Measurements from ENCODE around the gene LETM1.

The LETM1 gene

DNA sequence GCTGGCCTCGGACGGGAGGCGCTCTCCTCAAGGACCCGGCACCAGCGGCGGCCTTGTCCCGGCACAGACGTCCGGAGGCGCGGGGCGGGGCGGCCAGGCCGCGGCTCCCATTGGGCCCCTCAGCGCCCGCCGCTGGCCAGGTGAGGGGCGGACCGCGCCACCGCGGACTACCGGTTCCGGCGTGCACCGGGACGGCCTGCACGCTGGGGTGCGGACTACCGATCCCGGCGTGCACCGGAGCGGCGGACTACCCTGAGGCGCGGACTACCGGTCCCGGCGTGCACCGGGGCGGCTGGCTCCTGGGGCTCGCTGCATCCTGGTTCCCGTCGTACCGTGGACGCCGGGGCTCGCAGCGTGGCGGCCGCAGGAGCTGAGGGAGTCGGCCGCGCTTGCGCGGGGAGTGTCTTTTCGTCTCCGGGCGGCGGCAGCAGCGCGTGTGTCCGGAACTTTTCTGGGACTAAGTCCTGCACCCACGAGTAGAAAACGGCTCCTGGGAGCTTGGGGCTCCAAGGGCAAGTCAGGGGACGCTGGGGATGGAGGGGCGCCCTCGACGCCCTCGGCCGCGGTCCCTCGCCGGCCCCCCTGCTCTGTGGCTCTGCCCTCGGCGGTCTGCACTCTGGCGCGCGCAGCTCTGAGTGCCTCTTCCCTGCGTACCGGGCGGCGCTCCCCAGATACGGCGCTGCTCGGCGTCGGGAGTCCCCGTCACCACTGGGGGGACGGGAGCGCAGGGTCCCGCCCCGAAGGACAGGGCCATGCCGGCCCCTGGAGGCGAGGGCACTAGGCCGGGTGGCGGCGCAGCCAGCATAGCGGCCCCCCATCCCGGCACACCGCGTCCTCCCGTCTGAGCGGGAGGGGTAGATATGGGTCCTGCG lies at the start of gene LETM1:
LETM1 (minus strand) TSS at position 86 of the 872 bp plus-strand sequence. CDS start 206 bp downstream, outside the sequence.
- Histone ChIP-seq H3K9me3 (ENCODE audit: low read length) (no peaks in the 10 kb centered on the region), H3K36me3 (ENCODE audit: insufficient read depth, low read length) (peaks cover 11% of the 10 kb centered on the region), H3K4me1 (ENCODE audit: insufficient read depth, low read length) (peaks cover 37% of the 10 kb centered on the region), H3K27me3 (ENCODE audit: insufficient read depth, low read length) (no peaks in the 10 kb centered on the region), H2AFZ (ENCODE audit: low read depth, low read length) (peak within 1 kb of the TSS; percentile 54), H3K4me3 (ENCODE audit: low read length) (peak within 1 kb of the TSS; percentile 76)

- H2AFZ ChIP-seq (ENCODE audit: low read depth, low read length), result no peak overlapping the region
- H3K36me3 ChIP-seq (ENCODE audit: insufficient read depth, low read length), result peaks cover 76% of the 10 kb centered on the region
- no peaks in the 10 kb centered on the region for H3K27me3 ChIP-seq (ENCODE audit: insufficient read depth, low read length)
- no peak overlapping the region for H3K4me3 ChIP-seq (ENCODE audit: low read length)
- H3K4me1 ChIP-seq (ENCODE audit: insufficient read depth, low read length), result peaks cover 8% of the 10 kb centered on the region
- no peaks in the 10 kb centered on the region for H3K9me3 ChIP-seq (ENCODE audit: low read length)
Observed at GRCh38 chr4:1904042-1904441, 48.1 kb upstream of the LETM1 start.

DNA sequence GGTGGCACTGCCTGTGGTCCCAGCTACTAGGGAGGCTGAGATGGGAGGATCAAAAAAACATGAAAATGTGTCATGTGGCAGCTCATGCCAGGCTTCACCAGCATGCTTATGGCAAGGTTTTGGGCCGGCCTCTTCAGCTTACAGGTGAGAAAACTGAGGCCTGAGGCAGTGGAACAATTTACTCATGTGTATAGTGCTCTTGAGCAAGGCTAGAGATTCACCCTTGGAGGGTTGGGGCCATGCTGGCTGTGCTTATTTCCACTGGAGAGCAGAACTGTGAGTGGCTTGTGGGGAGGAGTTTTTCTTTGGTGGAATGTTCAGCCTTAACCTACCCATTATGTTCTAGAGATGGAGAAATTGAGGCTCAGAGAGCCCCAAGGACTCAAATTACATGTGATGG lies 47.1 kb upstream of the LETM1 start:
- Histone ChIP-seq H3K36me3 (ENCODE audit: insufficient read depth, low read length) (peaks cover 67% of the 10 kb centered on the region), H3K4me3 (ENCODE audit: low read length) (no peak overlapping the region), H2AFZ (ENCODE audit: low read depth, low read length) (no peak overlapping the region), H3K27me3 (ENCODE audit: insufficient read depth, low read length) (no peaks in the 10 kb centered on the region), H3K9me3 (ENCODE audit: low read length) (no peaks in the 10 kb centered on the region), H3K4me1 (ENCODE audit: insufficient read depth, low read length) (peaks cover 11% of the 10 kb centered on the region)

GRCh38 chr4:1902243-1902642 lies 46.3 kb upstream of the LETM1 start:
- H3K36me3 ChIP-seq (ENCODE audit: insufficient read depth, low read length), result peaks cover 63% of the 10 kb centered on the region
- no peak overlapping the region for H2AFZ ChIP-seq (ENCODE audit: low read depth, low read length)
- no peaks in the 10 kb centered on the region for H3K9me3 ChIP-seq (ENCODE audit: low read length)
- H3K27me3 ChIP-seq (ENCODE audit: insufficient read depth, low read length), result no peaks in the 10 kb centered on the region
- H3K4me3 ChIP-seq (ENCODE audit: low read length), result no peak overlapping the region
- peaks cover 11% of the 10 kb centered on the region for H3K4me1 ChIP-seq (ENCODE audit: insufficient read depth, low read length)

- Histone ChIP-seq H3K36me3 (ENCODE audit: insufficient read depth, low read length) (peaks cover 57% of the 10 kb centered on the region), H3K4me1 (ENCODE audit: insufficient read depth, low read length) (peaks cover 11% of the 10 kb centered on the region), H3K9me3 (ENCODE audit: low read length) (no peaks in the 10 kb centered on the region), H2AFZ (ENCODE audit: low read depth, low read length) (no peak overlapping the region), H3K4me3 (ENCODE audit: low read length) (no peak overlapping the region), H3K27me3 (ENCODE audit: insufficient read depth, low read length) (no peaks in the 10 kb centered on the region)
Observed at GRCh38 chr4:1901127-1901526, 45.2 kb upstream of the LETM1 start.

- H3K9me3 ChIP-seq (ENCODE audit: low read length), result no peaks in the 10 kb centered on the region
- H3K4me1 ChIP-seq (ENCODE audit: insufficient read depth, low read length), result peaks cover 11% of the 10 kb centered on the region
- no peaks in the 10 kb centered on the region for H3K27me3 ChIP-seq (ENCODE audit: insufficient read depth, low read length)
- no peak overlapping the region for H2AFZ ChIP-seq (ENCODE audit: low read depth, low read length)
- peaks cover 54% of the 10 kb centered on the region for H3K36me3 ChIP-seq (ENCODE audit: insufficient read depth, low read length)
- H3K4me3 ChIP-seq (ENCODE audit: low read length), result no peak overlapping the region
Observed at GRCh38 chr4:1900624-1901023, 44.7 kb upstream of the LETM1 start.

DNA sequence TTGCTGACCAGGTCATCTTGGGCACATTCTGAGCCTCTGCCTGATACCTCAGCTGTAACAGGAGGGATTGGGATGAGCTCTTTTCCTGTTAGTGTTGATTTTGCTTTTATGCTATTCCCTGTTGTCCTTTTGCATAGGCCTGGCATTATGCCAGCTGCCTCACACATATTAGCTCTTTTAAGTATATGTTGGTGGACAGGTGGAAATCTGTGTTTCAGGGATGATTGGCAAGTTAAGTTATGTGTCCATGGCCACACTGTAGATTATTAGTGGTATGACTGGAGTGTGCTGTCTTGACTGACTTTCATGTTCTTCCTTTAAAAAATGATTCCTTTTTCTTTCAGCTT lies 44.1 kb upstream of the LETM1 start:
- no peak overlapping the region for H3K4me3 ChIP-seq (ENCODE audit: low read length)
- no peak overlapping the region for H2AFZ ChIP-seq (ENCODE audit: low read depth, low read length)
- H3K36me3 ChIP-seq (ENCODE audit: insufficient read depth, low read length), result peaks cover 53% of the 10 kb centered on the region
- no peaks in the 10 kb centered on the region for H3K27me3 ChIP-seq (ENCODE audit: insufficient read depth, low read length)
- peaks cover 11% of the 10 kb centered on the region for H3K4me1 ChIP-seq (ENCODE audit: insufficient read depth, low read length)
- H3K9me3 ChIP-seq (ENCODE audit: low read length), result no peaks in the 10 kb centered on the region

GRCh38 chr4:1899149-1900086 lies 43.5 kb upstream of the LETM1 start:
- Histone ChIP-seq H3K4me1 (ENCODE audit: insufficient read depth, low read length) (peaks cover 11% of the 10 kb centered on the region), H3K27me3 (ENCODE audit: insufficient read depth, low read length) (no peaks in the 10 kb centered on the region), H2AFZ (ENCODE audit: low read depth, low read length) (no peak overlapping the region), H3K4me3 (ENCODE audit: low read length) (no peak overlapping the region), H3K9me3 (ENCODE audit: low read length) (no peaks in the 10 kb centered on the region), H3K36me3 (ENCODE audit: insufficient read depth, low read length) (peaks cover 51% of the 10 kb centered on the region)

GRCh38 chr4:1898681-1899080 lies 42.7 kb upstream of the LETM1 start:
- Histone ChIP-seq H3K4me1 (ENCODE audit: insufficient read depth, low read length) (peaks cover 11% of the 10 kb centered on the region), H3K9me3 (ENCODE audit: low read length) (no peaks in the 10 kb centered on the region), H3K27me3 (ENCODE audit: insufficient read depth, low read length) (no peaks in the 10 kb centered on the region), H2AFZ (ENCODE audit: low read depth, low read length) (no peak overlapping the region), H3K4me3 (ENCODE audit: low read length) (no peak overlapping the region), H3K36me3 (ENCODE audit: insufficient read depth, low read length) (peaks cover 47% of the 10 kb centered on the region)

- Histone ChIP-seq H2AFZ (ENCODE audit: low read depth, low read length) (no peak overlapping the region), H3K27me3 (ENCODE audit: insufficient read depth, low read length) (no peaks in the 10 kb centered on the region), H3K9me3 (ENCODE audit: low read length) (no peaks in the 10 kb centered on the region), H3K4me1 (ENCODE audit: insufficient read depth, low read length) (peaks cover 11% of the 10 kb centered on the region), H3K36me3 (ENCODE audit: insufficient read depth, low read length) (peaks cover 48% of the 10 kb centered on the region), H3K4me3 (ENCODE audit: low read length) (no peak overlapping the region)
Observed at GRCh38 chr4:1898007-1898406, 42.1 kb upstream of the LETM1 start.

DNA sequence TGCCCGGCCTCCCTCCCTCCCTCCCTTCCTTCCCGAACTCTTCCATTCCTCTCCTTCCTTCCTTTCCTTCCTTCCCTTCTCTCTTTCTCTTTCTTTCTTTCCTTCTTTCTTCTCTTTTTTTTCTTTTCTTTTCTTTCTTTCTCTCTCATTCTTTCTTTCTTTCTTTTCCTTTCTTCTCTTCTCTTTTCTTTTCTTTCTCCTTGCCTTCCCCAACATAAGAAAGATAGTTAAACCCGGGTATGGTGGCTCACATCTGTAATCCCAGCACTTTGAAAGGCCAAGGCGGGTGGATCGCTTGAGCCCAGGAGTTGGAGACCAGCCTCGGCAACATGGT lies 40.7 kb upstream of the LETM1 start:
- Histone ChIP-seq H3K4me1 (ENCODE audit: insufficient read depth, low read length) (peaks cover 11% of the 10 kb centered on the region), H3K36me3 (ENCODE audit: insufficient read depth, low read length) (peaks cover 38% of the 10 kb centered on the region), H2AFZ (ENCODE audit: low read depth, low read length) (no peak overlapping the region), H3K9me3 (ENCODE audit: low read length) (no peaks in the 10 kb centered on the region), H3K4me3 (ENCODE audit: low read length) (no peak overlapping the region), H3K27me3 (ENCODE audit: insufficient read depth, low read length) (no peaks in the 10 kb centered on the region)

- no peak overlapping the region for H3K4me3 ChIP-seq (ENCODE audit: low read length)
- H3K4me1 ChIP-seq (ENCODE audit: insufficient read depth, low read length), result peaks cover 11% of the 10 kb centered on the region
- peaks cover 35% of the 10 kb centered on the region for H3K36me3 ChIP-seq (ENCODE audit: insufficient read depth, low read length)
- H3K9me3 ChIP-seq (ENCODE audit: low read length), result no peaks in the 10 kb centered on the region
- no peak overlapping the region for H2AFZ ChIP-seq (ENCODE audit: low read depth, low read length)
- no peaks in the 10 kb centered on the region for H3K27me3 ChIP-seq (ENCODE audit: insufficient read depth, low read length)
Observed at GRCh38 chr4:1895971-1896657, 40.2 kb upstream of the LETM1 start.
